ENCODE measurements around the gene HOXA6. TPM values are rescaled to one million over a fixed set of nuclear protein-coding genes. Genes with fewer than 3 reads are reported as not detected.

HOXA6 gene
- total and polyA plus RNA-seq, 2 experiments from 2014 or later: not detected

GRCh38 chr7:27192546-27193334 is 45.2 kb upstream of the HOXA6 start:
- Histone ChIP-seq H3K9me2 (ENCODE audit: insufficient read depth) (no peaks in the 10 kb centered on the region), H3K4me1 (ENCODE audit: insufficient read depth) (peaks cover 38% of the 10 kb centered on the region), H3K36me3 (ENCODE audit: insufficient read depth) (no peaks in the 10 kb centered on the region), H3K27ac (ENCODE audit: low read depth) (no peak overlapping the region), H3K27me3 (ENCODE audit: insufficient read depth) (peaks cover 100% of the 10 kb centered on the region), H3F3A (replicated peaks; ENCODE audit: low read depth) (peaks cover 36% of the 10 kb centered on the region), H4K20me1 (replicated peaks; ENCODE audit: insufficient read depth) (peaks cover 31% of the 10 kb centered on the region), H2AFZ (no peak overlapping the region), H3K4me2 (peak overlapping the region; percentile 48; the same call in 1 of the 2 replicates), H3K4me3 (peak overlapping the region; percentile 40), H3K79me2 (replicated peaks; ENCODE audit: insufficient read depth) (no peaks in the 10 kb centered on the region)
- no peak for DNase-seq (ENCODE audit: low spot score)
- Mint-ChIP-seq H3K9me3 (no peaks in the 10 kb centered on the region; the same call in 2 of the 3 replicates), H3K27ac (no peak overlapping the region), H3K27me3 (ENCODE audit: insufficient read depth, low read depth, poor library complexity) (peaks cover 95% of the 10 kb centered on the region), H3K4me1 (peaks cover 22% of the 10 kb centered on the region), H3K36me3 (ENCODE audit: low read depth) (no peaks in the 10 kb centered on the region), H3K4me3 (no peak overlapping the region; the same call in 2 of the 3 replicates)
- peak; percentile 23 for ATAC-seq
- TF ChIP-seq CREB1 (CRISPR knock-in tag; IDR thresholded peaks at IDR 0.05; ENCODE audit: low read depth) (0 out of 2 replicates have a peak, but pooled peaks have one; percentile 1), EZH2phosphoT487 (IDR thresholded peaks at IDR 0.05; ENCODE audit: unreplicated experiment) (no peak), EZH2 (IDR thresholded peaks at IDR 0.05; ENCODE audit: low read depth, unreplicated experiment) (peak; percentile 78)

DNA sequence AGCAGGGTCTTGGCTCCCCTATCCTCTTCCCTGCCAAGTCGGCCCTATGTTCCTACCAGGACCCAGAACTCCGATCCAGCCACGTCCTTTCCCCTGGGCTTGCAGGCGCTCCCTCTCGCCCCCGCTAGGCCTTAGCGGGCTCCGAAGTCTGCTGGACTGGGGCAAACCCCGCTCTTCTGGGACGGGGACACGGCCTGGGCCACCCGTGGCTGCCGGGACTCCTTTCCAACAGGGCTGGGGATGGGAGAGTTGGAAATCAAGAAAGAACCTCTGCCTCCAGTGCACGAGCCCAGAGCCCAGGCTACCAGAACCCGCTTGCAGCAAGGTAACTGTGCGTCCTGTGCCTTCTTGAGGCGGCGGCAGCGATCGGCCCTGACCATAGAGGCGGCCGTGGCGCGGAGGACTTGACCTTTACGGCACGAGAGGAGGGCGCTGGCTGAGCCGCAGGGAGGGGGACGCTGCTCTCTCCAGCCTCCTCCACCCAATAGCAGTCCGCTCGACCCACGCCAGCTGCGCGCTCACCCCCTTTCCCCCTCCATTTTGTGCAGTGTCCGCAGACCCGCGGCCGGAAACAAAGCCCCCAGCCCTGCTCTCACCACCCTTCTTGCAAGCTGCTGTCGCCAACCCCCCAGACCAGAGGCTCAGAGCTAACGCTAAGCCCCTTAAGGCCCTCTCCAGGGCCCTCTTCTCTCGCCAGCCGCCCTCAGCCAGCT is 44.4 kb upstream of the HOXA6 start:
- Histone ChIP-seq H3K79me2 (replicated peaks; ENCODE audit: insufficient read depth) (no peaks in the 10 kb centered on the region), H2AFZ (no peak overlapping the region), H3K4me1 (ENCODE audit: insufficient read depth) (peaks cover 46% of the 10 kb centered on the region), H3F3A (replicated peaks; ENCODE audit: low read depth) (peaks cover 42% of the 10 kb centered on the region), H3K4me2 (peak overlapping the region; percentile 48; the same call in 1 of the 2 replicates), H3K4me3 (peak overlapping the region; percentile 40), H3K36me3 (ENCODE audit: insufficient read depth) (no peaks in the 10 kb centered on the region), H3K9me2 (ENCODE audit: insufficient read depth) (no peaks in the 10 kb centered on the region), H3K27me3 (ENCODE audit: insufficient read depth) (peaks cover 100% of the 10 kb centered on the region), H4K20me1 (replicated peaks; ENCODE audit: insufficient read depth) (peaks cover 35% of the 10 kb centered on the region), H3K27ac (ENCODE audit: low read depth) (no peak overlapping the region)
- peak; percentile 74 for DNase-seq (ENCODE audit: low spot score)
- Mint-ChIP-seq H3K4me1 (peaks cover 24% of the 10 kb centered on the region), H3K27ac (no peak overlapping the region), H3K27me3 (ENCODE audit: insufficient read depth, low read depth, poor library complexity) (peaks cover 95% of the 10 kb centered on the region), H3K4me3 (peak overlapping the region; percentile 52; the same call in 2 of the 3 replicates), H3K36me3 (ENCODE audit: low read depth) (no peaks in the 10 kb centered on the region), H3K9me3 (no peaks in the 10 kb centered on the region; the same call in 2 of the 3 replicates)
- peak; percentile 21 for ATAC-seq
- TF ChIP-seq NANOG (IDR thresholded peaks at IDR 0.05; ENCODE audit: borderline replicate concordance): no peak
- TF ChIP-seq STAT1 (IDR thresholded peaks at IDR 0.05; ENCODE audit: unreplicated experiment): no peak
- no peak for TF ChIP-seq ZNF331 (CRISPR knock-in tag; IDR thresholded peaks at IDR 0.05; ENCODE audit: low read depth)
- TF ChIP-seq CREB1 (CRISPR knock-in tag; IDR thresholded peaks at IDR 0.05; ENCODE audit: low read depth): no peak
- TF ChIP-seq ZNF462 (CRISPR knock-in tag; IDR thresholded peaks at IDR 0.05): no peak
- TF ChIP-seq, protein P1, sequence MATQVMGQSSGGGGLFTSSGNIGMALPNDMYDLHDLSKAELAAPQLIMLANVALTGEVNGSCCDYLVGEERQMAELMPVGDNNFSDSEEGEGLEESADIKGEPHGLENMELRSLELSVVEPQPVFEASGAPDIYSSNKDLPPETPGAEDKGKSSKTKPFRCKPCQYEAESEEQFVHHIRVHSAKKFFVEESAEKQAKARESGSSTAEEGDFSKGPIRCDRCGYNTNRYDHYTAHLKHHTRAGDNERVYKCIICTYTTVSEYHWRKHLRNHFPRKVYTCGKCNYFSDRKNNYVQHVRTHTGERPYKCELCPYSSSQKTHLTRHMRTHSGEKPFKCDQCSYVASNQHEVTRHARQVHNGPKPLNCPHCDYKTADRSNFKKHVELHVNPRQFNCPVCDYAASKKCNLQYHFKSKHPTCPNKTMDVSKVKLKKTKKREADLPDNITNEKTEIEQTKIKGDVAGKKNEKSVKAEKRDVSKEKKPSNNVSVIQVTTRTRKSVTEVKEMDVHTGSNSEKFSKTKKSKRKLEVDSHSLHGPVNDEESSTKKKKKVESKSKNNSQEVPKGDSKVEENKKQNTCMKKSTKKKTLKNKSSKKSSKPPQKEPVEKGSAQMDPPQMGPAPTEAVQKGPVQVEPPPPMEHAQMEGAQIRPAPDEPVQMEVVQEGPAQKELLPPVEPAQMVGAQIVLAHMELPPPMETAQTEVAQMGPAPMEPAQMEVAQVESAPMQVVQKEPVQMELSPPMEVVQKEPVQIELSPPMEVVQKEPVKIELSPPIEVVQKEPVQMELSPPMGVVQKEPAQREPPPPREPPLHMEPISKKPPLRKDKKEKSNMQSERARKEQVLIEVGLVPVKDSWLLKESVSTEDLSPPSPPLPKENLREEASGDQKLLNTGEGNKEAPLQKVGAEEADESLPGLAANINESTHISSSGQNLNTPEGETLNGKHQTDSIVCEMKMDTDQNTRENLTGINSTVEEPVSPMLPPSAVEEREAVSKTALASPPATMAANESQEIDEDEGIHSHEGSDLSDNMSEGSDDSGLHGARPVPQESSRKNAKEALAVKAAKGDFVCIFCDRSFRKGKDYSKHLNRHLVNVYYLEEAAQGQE (IDR thresholded peaks at IDR 0.05; ENCODE audit: unreplicated experiment): no peak

All from GM23338 (cell line).